GM10266 (cell line): ENCODE measurements around the gene MS4A15.

Experiments used
- DNase-seq: peaks from one replicate; pipeline ENCODE4 v3.0.0; 2012; ENCODE audit errors: extremely low spot score
- CTCF ChIP-seq: IDR thresholded peaks from 2 replicates; pipeline ENCODE4 v1.5.1; 2012; ENCODE audit warnings: mild to moderate bottlenecking, low read depth; ENCODE audit not compliant: control insufficient read depth, insufficient read depth; ENCODE audit errors: missing control alignments

Gene MS4A15

DNA sequence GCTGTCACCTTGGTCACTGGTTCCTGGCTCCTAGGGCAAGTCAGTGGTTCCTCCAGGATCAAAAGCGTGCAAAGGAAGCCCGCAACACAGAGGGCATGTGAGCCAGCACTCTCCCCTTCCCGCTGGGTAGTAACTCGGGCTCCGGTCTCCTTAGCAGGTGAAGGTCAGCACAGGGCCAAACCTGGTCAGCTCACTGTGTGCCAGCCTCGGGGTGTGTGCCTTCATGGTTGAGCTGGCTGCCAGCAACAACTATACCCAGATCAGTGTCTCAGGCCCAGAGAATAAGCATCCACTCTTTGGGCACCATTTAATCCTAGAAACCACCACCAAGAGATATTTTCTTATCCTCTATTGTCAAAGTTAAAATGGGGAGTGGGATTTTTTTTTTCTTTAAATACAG lies 69.1 kb downstream of the MS4A15 start:
- TF ChIP-seq CTCF: no peak
- DNase-seq: no peak
